HEK293 (cell line): ENCODE measurements around the gene TSPYL4.

Source experiments
- CTCF ChIA-PET: fragments of 350-600 bp; formaldehyde crosslinking; extraction: SDS; loops from one replicate; lab custom pipeline; 2021; ENCODE audit warnings: antibody characterized with exemption; lab: Yijun Ruan, JAX
- POLR2A ChIA-PET: fragments of 300-600 bp; formaldehyde crosslinking; extraction: SDS; loops from one replicate; lab custom pipeline; 2020; ENCODE audit warnings: antibody characterized with exemption, inconsistent platforms; lab: Yijun Ruan, JAX
- H3K27ac ChIP-seq: fragments of 200-500 bp; sonication (Bioruptor generic); 2 replicates; pipeline ENCODE4 v1.5.1; 2014; ENCODE audit warnings: low read depth, low read length, control low read depth, inconsistent platforms; ENCODE audit errors: extremely low read depth
- H3K36me3 ChIP-seq, 2 experiments: fragments of 200-500 bp in 1 of 2; sonication (Bioruptor generic) in 1 of 2; 1 replicate in 1 of 2; 2 replicates in 1 of 2; pipeline ENCODE4 v1.5.1; 2014 to 2017; ENCODE audit warnings: inconsistent platforms in 2 of 2, low read length in 2 of 2; ENCODE audit not compliant: control insufficient read depth in 2 of 2, insufficient read depth in 1 of 2
- H3K4me1 ChIP-seq: fragments of 200-500 bp; sonication (Bioruptor generic); 2 replicates; pipeline ENCODE4 v1.5.1; 2014; ENCODE audit warnings: mild to moderate bottlenecking, low read length, inconsistent platforms; ENCODE audit not compliant: control insufficient read depth, insufficient read depth
- H3K4me3 ChIP-seq: 2 replicates; pipeline ENCODE4 v1.5.1; 2011; ENCODE audit warnings: low read depth, mild to moderate bottlenecking, control low read depth, low read length, moderate library complexity
- H3K9me3 ChIP-seq: fragments of 200-500 bp; sonication (Bioruptor generic); 2 replicates; pipeline ENCODE4 v1.5.1; 2014; ENCODE audit warnings: low read depth, low read length, inconsistent platforms; ENCODE audit not compliant: control insufficient read depth, insufficient read depth
- GLIS2 ChIP-seq: fragments of 450-650 bp; formaldehyde crosslinking; IDR thresholded peaks from 2 replicates; pipeline ENCODE4 v1.5.1; 2016; ENCODE audit warnings: missing biosample characterization, missing genetic modification characterization
- HOXD13 ChIP-seq: sonication (generic); formaldehyde crosslinking; IDR thresholded peaks from 2 replicates; pipeline ENCODE4 v1.8.0; 2022; ENCODE audit warnings: missing genetic modification reagents, borderline replicate concordance
- IKZF3 ChIP-seq: fragments of 450-650 bp; IDR thresholded peaks from 2 replicates; pipeline ENCODE4 v1.5.0; 2018; ENCODE audit warnings: missing biosample characterization, mild to moderate bottlenecking, missing genetic modification characterization, moderate library complexity
- KLF10 ChIP-seq: fragments of 450-650 bp; IDR thresholded peaks from 2 replicates; pipeline ENCODE4 v1.5.1; 2018; ENCODE audit warnings: missing biosample characterization, mild to moderate bottlenecking, missing genetic modification characterization
- REPIN1 ChIP-seq: fragments of 450-650 bp; formaldehyde crosslinking; IDR thresholded peaks from 2 replicates; pipeline ENCODE4 v1.5.1; 2017; ENCODE audit warnings: missing biosample characterization, missing genetic modification characterization, low read depth
- SETDB1 ChIP-seq: IDR thresholded peaks from one replicate; pipeline ENCODE4 v1.6.1; 2017; ENCODE audit warnings: mild to moderate bottlenecking, low read length, moderate library complexity, mixed read lengths; ENCODE audit not compliant: insufficient read length
- ZBTB17 ChIP-seq: fragments of 450-650 bp; formaldehyde crosslinking; IDR thresholded peaks from 2 replicates; pipeline ENCODE4 v1.5.1; 2016; ENCODE audit warnings: missing biosample characterization, missing genetic modification characterization
- ZIC2 ChIP-seq: fragments of 450-650 bp; formaldehyde crosslinking; IDR thresholded peaks from 2 replicates; pipeline ENCODE4 v1.5.1; 2016; ENCODE audit warnings: missing biosample characterization, missing genetic modification characterization
- ZNF140 ChIP-seq: fragments of 450-650 bp; formaldehyde crosslinking; IDR thresholded peaks from 2 replicates; pipeline ENCODE4 v1.5.1; 2016; ENCODE audit warnings: missing biosample characterization, missing genetic modification characterization
- ZNF23 ChIP-seq: fragments of 450-650 bp; formaldehyde crosslinking; IDR thresholded peaks from 2 replicates; pipeline ENCODE4 v1.5.1; 2016; ENCODE audit warnings: missing biosample characterization, missing genetic modification characterization, borderline replicate concordance
- ZNF248 ChIP-seq: fragments of 450-650 bp; formaldehyde crosslinking; IDR thresholded peaks from 2 replicates; pipeline ENCODE4 v1.5.1; 2017; ENCODE audit warnings: missing biosample characterization, missing genetic modification characterization
- ZNF292 ChIP-seq: fragments of 450-650 bp; formaldehyde crosslinking; IDR thresholded peaks from 2 replicates; pipeline ENCODE4 v1.5.1; 2016; ENCODE audit warnings: low read depth, missing biosample characterization, missing genetic modification characterization, borderline replicate concordance
- ZNF391 ChIP-seq: fragments of 450-650 bp; formaldehyde crosslinking; IDR thresholded peaks from 2 replicates; pipeline ENCODE4 v1.5.1; 2016; ENCODE audit warnings: low read depth, missing biosample characterization, missing genetic modification characterization, borderline replicate concordance
- ZNF404 ChIP-seq: fragments of 450-650 bp; formaldehyde crosslinking; IDR thresholded peaks from 2 replicates; pipeline ENCODE4 v1.5.1; 2017; ENCODE audit warnings: missing biosample characterization, missing genetic modification characterization
- ZNF473 ChIP-seq: fragments of 450-650 bp; formaldehyde crosslinking; IDR thresholded peaks from 2 replicates; pipeline ENCODE4 v1.5.1; 2017; ENCODE audit warnings: missing biosample characterization, missing genetic modification characterization
- ZNF510 ChIP-seq: fragments of 450-650 bp; formaldehyde crosslinking; IDR thresholded peaks from 2 replicates; pipeline ENCODE4 v1.5.1; 2018; ENCODE audit warnings: mild to moderate bottlenecking, missing genetic modification characterization, missing biosample characterization; ENCODE audit not compliant: insufficient replicate concordance
- ZNF521 ChIP-seq: fragments of 450-650 bp; formaldehyde crosslinking; IDR thresholded peaks from 2 replicates; pipeline ENCODE4 v1.5.1; 2017; ENCODE audit warnings: missing biosample characterization, mild to moderate bottlenecking, missing genetic modification characterization
- ZNF555 ChIP-seq: fragments of 450-650 bp; formaldehyde crosslinking; conservative IDR thresholded peaks from 2 replicates; pipeline ENCODE4 v1.5.1; 2017; ENCODE audit warnings: missing biosample characterization, mild to moderate bottlenecking, missing genetic modification characterization, inconsistent platforms
- ZNF585B ChIP-seq: fragments of 450-650 bp; formaldehyde crosslinking; IDR thresholded peaks from 2 replicates; pipeline ENCODE4 v1.5.1; 2016; ENCODE audit warnings: missing biosample characterization, missing genetic modification characterization
- ZNF596 ChIP-seq: fragments of 450-650 bp; IDR thresholded peaks from 2 replicates; pipeline ENCODE4 v1.5.0; 2018; ENCODE audit warnings: missing biosample characterization, mild to moderate bottlenecking, missing genetic modification characterization, moderate library complexity
- ZNF776 ChIP-seq: fragments of 450-650 bp; formaldehyde crosslinking; IDR thresholded peaks from 2 replicates; pipeline ENCODE4 v1.5.0; 2017; ENCODE audit warnings: missing biosample characterization, missing genetic modification characterization, borderline replicate concordance
- ZXDB ChIP-seq: fragments of 450-650 bp; formaldehyde crosslinking; IDR thresholded peaks from 2 replicates; pipeline ENCODE4 v1.5.1; 2016; ENCODE audit warnings: missing biosample characterization, missing genetic modification characterization
- TF ChIP-seq, protein P1 (sequence below): fragments of 450-650 bp; formaldehyde crosslinking; IDR thresholded peaks from 2 replicates; pipeline ENCODE4 v1.5.1; 2016; ENCODE audit warnings: missing biosample characterization, missing genetic modification characterization
- TF ChIP-seq, protein P2 (sequence below): fragments of 450-650 bp; formaldehyde crosslinking; IDR thresholded peaks from 2 replicates; pipeline ENCODE4 v1.5.1; 2016; ENCODE audit warnings: missing biosample characterization, missing genetic modification characterization
- TF ChIP-seq, protein P3 (sequence below): fragments of 450-650 bp; formaldehyde crosslinking; IDR thresholded peaks from 2 replicates; pipeline ENCODE4 v1.5.1; 2016; ENCODE audit warnings: missing biosample characterization, missing genetic modification characterization
- TF ChIP-seq, protein P4 (sequence below): fragments of 450-650 bp; formaldehyde crosslinking; IDR thresholded peaks from 2 replicates; pipeline ENCODE4 v1.5.1; 2016; ENCODE audit warnings: missing biosample characterization, missing genetic modification characterization

TSPYL4 gene

GRCh38 chr6:116229287-116229913 is 24.5 kb downstream of the TSPYL4 start:
- H3K36me3 ChIP-seq, result peaks cover 0 to 7% of the 10 kb centered on the region in 2 experiments; a peak in 1 of 3 replicates
- CTCF ChIA-PET, result interaction anchor here (1.2 to 7.3 kb wide), 3 partner anchors 10 to 39 kb away, joined by 3 to 60 read pairs (median 7); no protein-coding TSS in a partner anchor
- H3K9me3 ChIP-seq, result no peaks in the 10 kb centered on the region
- no peak for TF ChIP-seq ZNF248 (tag by site-specific recombination)
- TF ChIP-seq ZNF555 (tag by site-specific recombination), result no peak
- TF ChIP-seq ZNF585B (tag by site-specific recombination), result no peak
- TF ChIP-seq ZIC2 (tag by site-specific recombination), result no peak
- POLR2A ChIA-PET, result interaction anchor here (1.4 to 1.8 kb wide), 2 partner anchors 9 to 342 kb away, joined by 3 to 12 read pairs; partner anchors contain the start of gene RWDD1
- no peak overlapping the region for H3K27ac ChIP-seq
- H3K4me3 ChIP-seq, result no peak overlapping the region
- no peaks in the 10 kb centered on the region for H3K4me1 ChIP-seq

DNA sequence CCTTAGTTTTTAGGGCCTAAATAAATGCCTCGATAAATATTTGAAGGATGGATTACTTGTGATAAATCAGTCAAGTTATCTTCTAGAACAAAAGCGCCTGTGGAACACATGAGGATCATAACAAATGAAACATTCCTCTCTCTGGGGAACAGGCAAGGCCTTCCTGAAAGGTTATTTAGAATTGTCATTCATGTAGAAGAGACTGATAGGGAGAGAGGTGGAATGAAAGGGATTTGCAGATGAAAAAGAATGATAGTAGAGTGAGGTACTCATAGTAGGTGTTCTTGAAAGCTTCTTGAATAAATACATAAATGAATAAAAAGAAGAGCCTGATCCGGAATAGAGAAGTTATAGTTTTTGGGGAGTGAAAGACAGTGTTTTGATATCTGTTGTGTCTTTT is 30.5 kb downstream of the TSPYL4 start:
- Histone ChIP-seq H3K27ac (no peak overlapping the region), H3K36me3 (peaks cover 0 to 5% of the 10 kb centered on the region in 2 experiments; a peak in 1 of 3 replicates), H3K9me3 (no peaks in the 10 kb centered on the region), H3K4me1 (no peaks in the 10 kb centered on the region), H3K4me3 (no peak overlapping the region)
- ChIA-PET CTCF (interaction anchor here (0.9 to 1.5 kb wide), 3 partner anchors 8 to 64 kb away, joined by 3 read pairs; no protein-coding TSS in a partner anchor), POLR2A (no interaction called here)
- no peak for TF ChIP-seq ZNF510 (tag by site-specific recombination)
- TF ChIP-seq HOXD13 (CRISPR knock-in tag), result no peak
- TF ChIP-seq SETDB1, result no peak
- TF ChIP-seq, protein P1, sequence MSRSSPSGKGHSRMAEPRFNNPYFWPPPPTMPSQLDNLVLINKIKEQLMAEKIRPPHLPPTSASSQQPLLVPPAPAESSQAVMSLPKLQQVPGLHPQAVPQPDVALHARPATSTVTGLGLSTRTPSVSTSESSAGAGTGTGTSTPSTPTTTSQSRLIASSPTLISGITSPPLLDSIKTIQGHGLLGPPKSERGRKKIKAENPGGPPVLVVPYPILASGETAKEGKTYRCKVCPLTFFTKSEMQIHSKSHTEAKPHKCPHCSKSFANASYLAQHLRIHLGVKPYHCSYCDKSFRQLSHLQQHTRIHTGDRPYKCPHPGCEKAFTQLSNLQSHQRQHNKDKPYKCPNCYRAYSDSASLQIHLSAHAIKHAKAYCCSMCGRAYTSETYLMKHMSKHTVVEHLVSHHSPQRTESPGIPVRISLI, result no peak
- TF ChIP-seq, protein P2, sequence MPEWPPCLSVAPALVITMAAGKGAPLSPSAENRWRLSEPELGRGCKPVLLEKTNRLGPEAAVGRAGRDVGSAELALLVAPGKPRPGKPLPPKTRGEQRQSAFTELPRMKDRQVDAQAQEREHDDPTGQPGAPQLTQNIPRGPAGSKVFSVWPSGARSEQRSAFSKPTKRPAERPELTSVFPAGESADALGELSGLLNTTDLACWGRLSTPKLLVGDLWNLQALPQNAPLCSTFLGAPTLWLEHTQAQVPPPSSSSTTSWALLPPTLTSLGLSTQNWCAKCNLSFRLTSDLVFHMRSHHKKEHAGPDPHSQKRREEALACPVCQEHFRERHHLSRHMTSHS (tag by site-specific recombination), result no peak
- no peak for TF ChIP-seq ZXDB (tag by site-specific recombination)
- TF ChIP-seq IKZF3 (tag by site-specific recombination), result no peak
- TF ChIP-seq ZBTB17 (tag by site-specific recombination), result no peak
- no peak for TF ChIP-seq GLIS2
- TF ChIP-seq, protein P3, sequence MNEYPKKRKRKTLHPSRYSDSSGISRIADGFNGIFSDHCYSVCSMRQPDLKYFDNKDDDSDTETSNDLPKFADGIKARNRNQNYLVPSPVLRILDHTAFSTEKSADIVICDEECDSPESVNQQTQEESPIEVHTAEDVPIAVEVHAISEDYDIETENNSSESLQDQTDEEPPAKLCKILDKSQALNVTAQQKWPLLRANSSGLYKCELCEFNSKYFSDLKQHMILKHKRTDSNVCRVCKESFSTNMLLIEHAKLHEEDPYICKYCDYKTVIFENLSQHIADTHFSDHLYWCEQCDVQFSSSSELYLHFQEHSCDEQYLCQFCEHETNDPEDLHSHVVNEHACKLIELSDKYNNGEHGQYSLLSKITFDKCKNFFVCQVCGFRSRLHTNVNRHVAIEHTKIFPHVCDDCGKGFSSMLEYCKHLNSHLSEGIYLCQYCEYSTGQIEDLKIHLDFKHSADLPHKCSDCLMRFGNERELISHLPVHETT (tag by site-specific recombination), result no peak
- TF ChIP-seq ZNF473 (tag by site-specific recombination), result no peak
- TF ChIP-seq ZNF404 (tag by site-specific recombination), result no peak
- TF ChIP-seq ZNF521, result no peak

DNA sequence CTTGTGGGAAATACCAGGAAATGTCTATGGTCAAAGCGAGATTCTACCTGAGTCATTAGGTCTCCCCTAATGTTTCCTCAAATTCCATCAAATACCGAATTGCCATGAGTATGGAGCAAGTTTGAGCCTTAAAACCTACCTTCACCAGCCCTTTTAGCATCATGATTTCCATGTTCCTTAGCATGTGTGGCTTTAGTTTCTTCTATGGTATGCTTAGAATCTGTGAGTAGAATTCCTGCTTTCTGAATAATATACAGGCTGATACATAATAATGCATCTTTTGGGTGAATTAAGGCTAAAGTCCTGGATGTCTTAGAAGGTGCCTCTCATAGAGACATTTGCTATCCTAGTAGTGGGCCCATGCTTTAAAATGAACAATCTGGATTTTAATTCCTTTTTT is 32.0 kb downstream of the TSPYL4 start:
- POLR2A ChIA-PET, result no interaction called here
- Histone ChIP-seq H3K27ac (no peak overlapping the region), H3K36me3 (peaks cover 0 to 5% of the 10 kb centered on the region in 2 experiments; a peak in 1 of 3 replicates), H3K9me3 (no peaks in the 10 kb centered on the region), H3K4me1 (no peaks in the 10 kb centered on the region), H3K4me3 (no peak overlapping the region)
- CTCF ChIA-PET, result interaction anchor here (0.7 kb wide), 1 partner anchor 47 kb away, joined by 3 read pairs; no protein-coding TSS in a partner anchor
- TF ChIP-seq REPIN1 (tag by site-specific recombination), result no peak
- no peak for TF ChIP-seq ZNF596 (tag by site-specific recombination)
- no peak for TF ChIP-seq ZNF391
- TF ChIP-seq ZNF292 (tag by site-specific recombination), result no peak
- TF ChIP-seq KLF10 (tag by site-specific recombination), result no peak
- TF ChIP-seq ZNF776 (tag by site-specific recombination), result no peak
- no peak for TF ChIP-seq ZNF140 (tag by site-specific recombination)
- TF ChIP-seq, protein P4, sequence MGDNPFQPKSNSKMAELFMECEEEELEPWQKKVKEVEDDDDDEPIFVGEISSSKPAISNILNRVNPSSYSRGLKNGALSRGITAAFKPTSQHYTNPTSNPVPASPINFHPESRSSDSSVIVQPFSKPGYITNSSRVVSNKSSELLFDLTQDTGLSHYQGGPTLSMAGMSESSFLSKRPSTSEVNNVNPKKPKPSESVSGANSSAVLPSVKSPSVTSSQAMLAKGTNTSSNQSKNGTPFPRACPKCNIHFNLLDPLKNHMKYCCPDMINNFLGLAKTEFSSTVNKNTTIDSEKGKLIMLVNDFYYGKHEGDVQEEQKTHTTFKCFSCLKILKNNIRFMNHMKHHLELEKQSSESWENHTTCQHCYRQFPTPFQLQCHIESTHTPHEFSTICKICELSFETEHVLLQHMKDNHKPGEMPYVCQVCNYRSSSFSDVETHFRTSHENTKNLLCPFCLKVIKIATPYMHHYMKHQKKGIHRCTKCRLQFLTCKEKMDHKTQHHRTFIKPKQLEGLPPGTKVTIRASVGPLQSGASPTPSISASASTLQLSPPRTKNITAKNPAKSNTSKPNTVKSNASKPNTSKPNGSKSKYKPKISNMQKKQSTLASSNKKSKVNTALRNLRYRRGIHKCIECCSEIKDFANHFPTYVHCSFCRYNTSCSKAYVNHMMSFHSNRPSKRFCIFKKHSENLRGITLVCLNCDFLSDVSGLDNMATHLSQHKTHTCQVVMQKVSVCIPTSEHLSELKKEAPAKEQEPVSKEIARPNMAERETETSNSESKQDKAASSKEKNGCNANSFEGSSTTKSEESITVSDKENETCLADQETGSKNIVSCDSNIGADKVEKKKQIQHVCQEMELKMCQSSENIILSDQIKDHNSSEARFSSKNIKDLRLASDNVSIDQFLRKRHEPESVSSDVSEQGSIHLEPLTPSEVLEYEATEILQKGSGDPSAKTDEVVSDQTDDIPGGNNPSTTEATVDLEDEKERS (tag by site-specific recombination), result no peak
- TF ChIP-seq ZNF23 (tag by site-specific recombination), result no peak
